HepG2 (cell line): ENCODE data around the gene VDAC1. TPM values are rescaled to one million over a fixed set of nuclear protein-coding genes. Genes with fewer than 3 reads are reported as not detected.
A peak's percentile ranks its signal among the peaks of the same experiment; 100 is the strongest.

Experiments
- ATAC-seq: fragments of 200-7000 bp; cut with Tn5 transposase; 3 replicates; pipeline ENCODE4 v1.9.1; 2020; ENCODE audit warnings: mild to moderate bottlenecking, moderate library complexity
- BruUV-seq: library from RNA; stranded (reverse); fragments of 400-500 nt; replicated peaks from 2 replicates; lab custom pipeline; 2021; lab: Mats Ljungman, UMichigan
- CTCF ChIA-PET: fragments of 300-600 bp; formaldehyde crosslinking; extraction: SDS; loops from one replicate; lab custom pipeline; 2021; ENCODE audit warnings: low total read pairs, inconsistent platforms, low intra/inter-chr PET ratio; lab: Yijun Ruan, JAX
- POLR2A ChIA-PET: fragments of 350-600 bp; sonication (Branson Sonifier 250); formaldehyde crosslinking; loops from one replicate; lab custom pipeline; 2020; ENCODE audit warnings: antibody characterized with exemption, inconsistent platforms; lab: Yijun Ruan, JAX
- DNase-seq: peaks from one replicate; pipeline ENCODE4 v3.0.0-alpha.2; 2015; ENCODE audit warnings: low spot score
- FAIRE-seq: peaks from 3 replicates; lab custom pipeline; 2011; peaks lifted over from hg19 to GRCh38; lab: Jason Lieb, UNC
- H2AFZ ChIP-seq: one replicate; pipeline ENCODE4 v1.6.1; 2011; ENCODE audit warnings: low read length, inconsistent platforms
- H3K27ac ChIP-seq: fragments of 300-600 bp; 3 replicates; pipeline ENCODE4 v1.8.0; 2011; ENCODE audit warnings: mixed run types, mild to moderate bottlenecking, mixed read lengths, low read length, inconsistent platforms; ENCODE audit not compliant: insufficient read depth; ENCODE audit errors: extremely low read length
- H3K27me3 ChIP-seq, 2 experiments: fragments of 200-600 bp in 1 of 2; 2 replicates in 1 of 2; 3 replicates in 1 of 2; pipeline versions ENCODE4 v1.6.0 to v1.8.0; 2011; ENCODE audit warnings: low read length in 2 of 2, mild to moderate bottlenecking in 2 of 2, moderate library complexity in 2 of 2, inconsistent platforms in 1 of 2; ENCODE audit not compliant: insufficient read depth in 2 of 2, control insufficient read depth in 1 of 2
- H3K36me3 ChIP-seq, 2 experiments: fragments of 200-600 bp in 1 of 2; replicated peaks in 1 of 2; 2 replicates in 1 of 2; 3 replicates in 1 of 2; pipeline versions ENCODE4 v1.5.1 to v1.8.0; 2011; ENCODE audit warnings: low read length in 2 of 2, inconsistent platforms in 1 of 2; ENCODE audit not compliant: insufficient read depth in 2 of 2, control insufficient read depth in 1 of 2
- H3K4me1 ChIP-seq: 2 replicates; pipeline ENCODE4 v1.5.1; 2012; ENCODE audit warnings: low read length, inconsistent platforms; ENCODE audit not compliant: insufficient read depth
- H3K4me2 ChIP-seq: 2 replicates; pipeline ENCODE4 v1.6.0; 2011; ENCODE audit warnings: low read depth, low read length, inconsistent platforms
- H3K4me3 ChIP-seq, 3 experiments: fragments of 200-600 bp in 1 of 3; sonication (generic), shearing (Covaris generic) in 1 of 3; replicated peaks in 1 of 3; 2 replicates each; pipeline ENCODE4 v1.5.1; 2011 to 2016; ENCODE audit warnings: low read length in 3 of 3, inconsistent platforms in 2 of 3, low read depth in 2 of 3, mild to moderate bottlenecking in 2 of 3, control low read depth in 1 of 3, mixed read lengths in 1 of 3; ENCODE audit not compliant: insufficient read depth in 1 of 3
- H3K79me2 ChIP-seq: one replicate; pipeline ENCODE4 v1.6.1; 2011; ENCODE audit warnings: low read length, inconsistent platforms; ENCODE audit not compliant: insufficient read depth
- H3K9ac ChIP-seq: 2 replicates; pipeline ENCODE4 v1.6.0; 2011; ENCODE audit warnings: mild to moderate bottlenecking, low read depth, low read length, inconsistent platforms; ENCODE audit not compliant: insufficient read depth
- H3K9me3 ChIP-seq: 2 replicates; pipeline ENCODE4 v1.5.1; 2012; ENCODE audit warnings: mild to moderate bottlenecking, low read length
- H4K20me1 ChIP-seq: 2 replicates; pipeline ENCODE4 v1.6.0; 2011; ENCODE audit warnings: inconsistent platforms, mild to moderate bottlenecking, low read length, moderate library complexity; ENCODE audit not compliant: insufficient read depth
- KLF9 ChIP-seq: IDR thresholded peaks from 2 replicates; pipeline ENCODE4 v1.6.1; 2016; ENCODE audit warnings: low read depth
- RBM22 ChIP-seq: fragments of 200-400 bp; formaldehyde crosslinking; optimal IDR thresholded peaks from 2 replicates; pipeline ENCODE3; 2017; ENCODE audit warnings: mild to moderate bottlenecking, low read length, moderate library complexity
- RFX3 ChIP-seq: IDR thresholded peaks from 2 replicates; pipeline ENCODE4 v1.6.1; 2016; ENCODE audit warnings: missing biosample characterization, missing genetic modification reagents
- SNAI1 ChIP-seq: sonication (generic); formaldehyde crosslinking; IDR thresholded peaks from 2 replicates; pipeline ENCODE4 v1.5.0; 2020; ENCODE audit warnings: mild to moderate bottlenecking, missing genetic modification reagents, borderline replicate concordance
- ZNF136 ChIP-seq: sonication (generic); formaldehyde crosslinking; IDR thresholded peaks from 2 replicates; pipeline ENCODE4 v1.8.1; 2022; ENCODE audit warnings: low read depth, mild to moderate bottlenecking, moderate library complexity, missing genetic modification reagents
- ZNF24 ChIP-seq: fragments of 450-650 bp; IDR thresholded peaks from 2 replicates; pipeline ENCODE4 v1.6.1; 2017; ENCODE audit warnings: antibody characterized with exemption, mild to moderate bottlenecking
- ZNF547 ChIP-seq: sonication (generic); formaldehyde crosslinking; IDR thresholded peaks from 2 replicates; pipeline ENCODE4 v1.5.1; 2020; ENCODE audit warnings: mild to moderate bottlenecking, missing genetic modification reagents
- ZNF615 ChIP-seq: sonication (generic); formaldehyde crosslinking; IDR thresholded peaks from 2 replicates; pipeline ENCODE4 v1.5.0; 2020; ENCODE audit warnings: mild to moderate bottlenecking, missing genetic modification reagents, borderline replicate concordance
- ZNF672 ChIP-seq: sonication (generic); formaldehyde crosslinking; IDR thresholded peaks from 2 replicates; pipeline ENCODE4 v1.8.1; 2022; ENCODE audit warnings: missing genetic modification reagents
- ZNF747 ChIP-seq: sonication (generic); formaldehyde crosslinking; IDR thresholded peaks from 2 replicates; pipeline ENCODE4 v1.8.1; 2023; ENCODE audit warnings: missing genetic modification reagents, mild to moderate bottlenecking, borderline replicate concordance
- WGBS: methylation state at CpG from one replicate; pipeline ENCODE4 v1.1.6; 2017; ENCODE audit warnings: low lambda C conversion rate; 5-methylcytosine and 5-hydroxymethylcytosine counted together
- in situ Hi-C: cut with HindIII; loops from 2 replicates; pipeline ENCODE4 v1.10.0; 2017; ENCODE audit warnings: low pct_unique_long_range_greater_than_20kb; ENCODE audit not compliant: extremely low pct_ligation_motif_present
- intact Hi-C: fragments of 100-400 bp; cut with micrococcal nuclease; formaldehyde crosslinking; loops from one replicate; pipeline ENCODE4 v1.10.0; 2022; ENCODE audit not compliant: unreplicated experiment
- polyA plus RNA-seq, 8 experiments: library from polyadenylated mRNA; depleted of rRNA in 3 of 8; stranded (reverse) in 7 of 8; unstranded in 1 of 8; fragments of >200 nt; fragmentation: Illumina TruSeq in 4 of 8; extraction: Trizol in 4 of 8; gene quantifications; 2 replicates each; pipeline versions ENCODE4 v1.2.1 to v1.2.3, GENCODE V29; 2011 to 2016; ENCODE audit warnings: low read depth in 4 of 8, missing spikeins in 1 of 8, mixed read lengths in 1 of 8; ENCODE audit not compliant: insufficient read depth in 1 of 8
- total RNA-seq, 5 experiments: library from RNA; depleted of rRNA; stranded (reverse); fragments of >200 nt; fragmentation: Illumina TruSeq; extraction: Trizol; gene quantifications; 2 replicates each; pipeline ENCODE4 v1.2.3, GENCODE V29; 2016; ENCODE audit warnings: low read depth in 1 of 5
- TF ChIP-seq, protein P1 (sequence below): sonication (generic); formaldehyde crosslinking; IDR thresholded peaks from 2 replicates; pipeline ENCODE4 v1.9.0; 2021; ENCODE audit warnings: missing genetic modification reagents, mild to moderate bottlenecking, borderline replicate concordance

Gene VDAC1
- total and polyA plus RNA-seq, 2 of the 13 experiments (the other 11 are each of a cell fraction or from before 2014, with no cell fraction given) = 112 to 380 TPM

DNA sequence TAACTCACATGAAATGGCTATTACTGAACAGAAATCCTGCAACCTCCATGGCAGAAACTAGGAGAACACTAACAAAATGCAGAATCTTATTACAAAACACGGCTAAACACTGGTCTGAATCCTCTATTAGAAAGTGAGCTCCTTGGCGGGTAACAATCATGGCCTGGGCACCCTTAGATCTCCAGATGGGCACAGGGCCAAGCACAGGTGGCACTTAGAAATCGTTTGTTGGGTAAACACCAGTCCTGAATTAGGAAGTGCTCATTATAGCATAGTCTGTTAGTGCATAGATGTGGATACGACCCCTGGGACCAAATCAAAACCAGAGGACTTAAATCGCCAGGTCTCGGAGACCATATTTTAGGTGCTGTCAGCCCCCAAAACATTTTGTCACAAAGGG, 14.4 kb downstream of the VDAC1 start (continued):
- TF ChIP-seq, protein P1, sequence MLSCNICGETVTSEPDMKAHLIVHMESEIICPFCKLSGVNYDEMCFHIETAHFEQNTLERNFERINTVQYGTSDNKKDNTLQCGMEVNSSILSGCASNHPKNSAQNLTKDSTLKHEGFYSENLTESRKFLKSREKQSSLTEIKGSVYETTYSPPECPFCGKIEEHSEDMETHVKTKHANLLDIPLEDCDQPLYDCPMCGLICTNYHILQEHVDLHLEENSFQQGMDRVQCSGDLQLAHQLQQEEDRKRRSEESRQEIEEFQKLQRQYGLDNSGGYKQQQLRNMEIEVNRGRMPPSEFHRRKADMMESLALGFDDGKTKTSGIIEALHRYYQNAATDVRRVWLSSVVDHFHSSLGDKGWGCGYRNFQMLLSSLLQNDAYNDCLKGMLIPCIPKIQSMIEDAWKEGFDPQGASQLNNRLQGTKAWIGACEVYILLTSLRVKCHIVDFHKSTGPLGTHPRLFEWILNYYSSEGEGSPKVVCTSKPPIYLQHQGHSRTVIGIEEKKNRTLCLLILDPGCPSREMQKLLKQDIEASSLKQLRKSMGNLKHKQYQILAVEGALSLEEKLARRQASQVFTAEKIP = no peak
- TF ChIP-seq ZNF547 (CRISPR knock-in tag) (no peak), SNAI1 (CRISPR knock-in tag) (no peak), KLF9 (no peak), ZNF136 (CRISPR knock-in tag) (no peak)

- 96% methylated on average over 3 of the region's 3 CpGs for WGBS
- H3K4me3 ChIP-seq = no peak overlapping the region
- TSS peak; percentile 21 for BruUV-seq
- FAIRE-seq (no peak), DNase-seq (no peak), ATAC-seq (no peak)
- no peak overlapping the region for H2AFZ ChIP-seq
- peaks cover 34 to 79% of the 10 kb centered on the region in 2 experiments for H3K36me3 ChIP-seq
- H3K9me3 ChIP-seq = no peaks in the 10 kb centered on the region
- intact Hi-C loops = no loop called here
- no peak overlapping the region for H3K9ac ChIP-seq
- H3K4me1 ChIP-seq = no peaks in the 10 kb centered on the region
- H3K4me2 ChIP-seq = no peak overlapping the region
- no peaks in the 10 kb centered on the region for H3K27me3 ChIP-seq
- peaks cover 13% of the 10 kb centered on the region for H4K20me1 ChIP-seq
- peaks cover 44% of the 10 kb centered on the region for H3K79me2 ChIP-seq
- in situ Hi-C loops = no loop called here
- TF ChIP-seq RBM22 (peak; percentile 89), ZNF747 (CRISPR knock-in tag) (no peak), ZNF672 (no peak), ZNF615 (CRISPR knock-in tag) (no peak), RFX3 (no peak), ZNF24 (no peak)
- ChIA-PET CTCF (no interaction called here), POLR2A (interaction anchor here (1.3 kb wide), 1 partner anchor 16 kb away, joined by 3 read pairs; no protein-coding TSS in a partner anchor)
- H3K27ac ChIP-seq = no peak overlapping the region
Measured at GRCh38 chr5:133985540-133986180, 19.1 kb downstream of the VDAC1 start.
